Body of pancreas (tissue), 4 donors: ENCODE results near the gene GPR65.

ENCODE experiments used
- POLR2A ChIP-seq, 3 donors: fragments of 450-650 bp; IDR thresholded peaks; one replicate each; pipeline ENCODE4 v1.6.1; 2016; ENCODE audit warnings: antibody characterized with exemption in 3 of 3, mild to moderate bottlenecking in 2 of 3
- TF ChIP-seq, protein P1 (sequence below), 7 experiments: fragments of 450-650 bp in 4 of 7; fragments of 200-600 bp in 3 of 7; sonication (generic) in 3 of 7; IDR thresholded peaks; one replicate each; pipeline ENCODE4 v1.5.1; 2016 to 2019; ENCODE audit warnings: antibody characterized with exemption in 7 of 7

DNA sequence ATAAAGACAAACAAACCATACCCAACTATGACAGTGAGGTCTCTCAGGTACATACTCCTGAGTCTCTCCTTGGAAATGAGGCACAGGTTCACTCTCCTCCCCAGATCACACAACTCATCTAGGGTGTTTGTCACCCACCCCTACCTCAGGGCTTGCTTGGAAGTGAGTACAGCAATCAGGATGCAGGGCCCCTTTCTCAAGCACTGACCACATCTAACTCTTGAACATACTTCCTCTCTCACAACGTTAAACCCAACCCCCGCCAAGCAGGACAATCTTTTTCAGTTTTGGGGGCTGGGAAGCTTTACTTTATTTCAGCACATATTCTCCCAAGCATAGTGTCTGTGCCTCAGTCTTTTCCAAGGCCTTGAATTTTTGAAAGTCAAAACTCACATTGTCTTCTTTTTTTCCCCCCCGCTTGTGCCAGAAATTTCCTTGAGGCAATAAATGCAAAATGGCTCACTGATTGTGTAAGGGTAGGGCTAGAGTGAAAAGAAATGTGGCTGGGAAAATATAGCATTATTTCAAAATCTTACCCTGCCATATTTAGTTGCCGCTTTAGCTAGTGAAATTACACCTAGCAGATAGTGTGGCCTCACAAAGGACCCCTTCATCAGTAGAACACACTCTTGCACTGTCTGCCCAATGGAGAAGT, 2.4 kb upstream of the GPR65 start:
- TF ChIP-seq, protein P1, sequence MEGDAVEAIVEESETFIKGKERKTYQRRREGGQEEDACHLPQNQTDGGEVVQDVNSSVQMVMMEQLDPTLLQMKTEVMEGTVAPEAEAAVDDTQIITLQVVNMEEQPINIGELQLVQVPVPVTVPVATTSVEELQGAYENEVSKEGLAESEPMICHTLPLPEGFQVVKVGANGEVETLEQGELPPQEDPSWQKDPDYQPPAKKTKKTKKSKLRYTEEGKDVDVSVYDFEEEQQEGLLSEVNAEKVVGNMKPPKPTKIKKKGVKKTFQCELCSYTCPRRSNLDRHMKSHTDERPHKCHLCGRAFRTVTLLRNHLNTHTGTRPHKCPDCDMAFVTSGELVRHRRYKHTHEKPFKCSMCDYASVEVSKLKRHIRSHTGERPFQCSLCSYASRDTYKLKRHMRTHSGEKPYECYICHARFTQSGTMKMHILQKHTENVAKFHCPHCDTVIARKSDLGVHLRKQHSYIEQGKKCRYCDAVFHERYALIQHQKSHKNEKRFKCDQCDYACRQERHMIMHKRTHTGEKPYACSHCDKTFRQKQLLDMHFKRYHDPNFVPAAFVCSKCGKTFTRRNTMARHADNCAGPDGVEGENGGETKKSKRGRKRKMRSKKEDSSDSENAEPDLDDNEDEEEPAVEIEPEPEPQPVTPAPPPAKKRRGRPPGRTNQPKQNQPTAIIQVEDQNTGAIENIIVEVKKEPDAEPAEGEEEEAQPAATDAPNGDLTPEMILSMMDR (IDR thresholded peaks at IDR 0.05), result no peak
- TF ChIP-seq POLR2A (IDR thresholded peaks at IDR 0.05), result no peak
